Measurements from ENCODE around the gene KRT7. TPM values are rescaled to one million over a fixed set of nuclear protein-coding genes. Genes with fewer than 3 reads are reported as not detected.

Gene KRT7
- total and polyA plus RNA-seq, 4 donors, result 0.37 to 9.9 (median 7.0) TPM

GRCh38 chr12:52217223-52217622 is 15.8 kb upstream of the KRT7 start:
- no peak overlapping the region for H3K4me3 ChIP-seq (ENCODE audit: low read depth in 1 of 3, low read length in 3 of 3)
- no peak overlapping the region for H3K9ac ChIP-seq (ENCODE audit: low read depth in 1 of 2, low read length in 2 of 2)
- H3K27me3 ChIP-seq (ENCODE audit: control insufficient read depth in 4 of 4, insufficient read depth in 4 of 4, low read length in 3 of 4), result peaks cover 0 to 5% (median 4%) of the 10 kb centered on the region in 4 donors
- no peaks in the 10 kb centered on the region for H3K36me3 ChIP-seq (ENCODE audit: control insufficient read depth in 4 of 4, insufficient read depth in 3 of 4, low read depth in 1 of 4, low read length in 3 of 4)
- no peak for DNase-seq (ENCODE audit: low spot score)
- H3K4me1 ChIP-seq (ENCODE audit: control insufficient read depth in 4 of 4, insufficient read depth in 4 of 4, low read length in 3 of 4), result peaks cover 0 to 2% (median 0%) of the 10 kb centered on the region in 4 donors
- H3K27ac ChIP-seq (ENCODE audit: low read depth in 1 of 2, low read length in 2 of 2), result no peak overlapping the region
- H3K9me3 ChIP-seq (ENCODE audit: control insufficient read depth in 4 of 4, low read length in 3 of 4), result no peaks in the 10 kb centered on the region
- TF ChIP-seq NR2F2 (IDR thresholded peaks at IDR 0.05) (peak; percentile 95), REST (IDR thresholded peaks at IDR 0.05) (no peak)
- 30% methylated on average over 5 of the region's 5 CpGs for WGBS

- Histone ChIP-seq H3K36me3 (ENCODE audit: control insufficient read depth in 4 of 4, insufficient read depth in 3 of 4, low read depth in 1 of 4, low read length in 3 of 4) (no peaks in the 10 kb centered on the region), H3K27me3 (ENCODE audit: control insufficient read depth in 4 of 4, insufficient read depth in 4 of 4, low read length in 3 of 4) (peaks cover 0 to 6% (median 4%) of the 10 kb centered on the region in 4 donors), H3K9ac (ENCODE audit: low read depth in 1 of 2, low read length in 2 of 2) (no peak overlapping the region), H3K4me1 (ENCODE audit: control insufficient read depth in 4 of 4, insufficient read depth in 4 of 4, low read length in 3 of 4) (peaks cover 0 to 2% (median 0%) of the 10 kb centered on the region in 4 donors), H3K27ac (ENCODE audit: low read depth in 1 of 2, low read length in 2 of 2) (no peak overlapping the region), H3K4me3 (ENCODE audit: low read depth in 1 of 3, low read length in 3 of 3) (no peak overlapping the region), H3K9me3 (ENCODE audit: control insufficient read depth in 4 of 4, low read length in 3 of 4) (no peaks in the 10 kb centered on the region)
- DNase-seq (ENCODE audit: low spot score), result no peak
- TF ChIP-seq GABPA (IDR thresholded peaks at IDR 0.05 in 1 of 2, conservative IDR thresholded peaks at IDR 0.05 in 1 of 2) (no peak), FOXA2 (IDR thresholded peaks at IDR 0.05) (no peak), HNF4G (IDR thresholded peaks at IDR 0.05) (no peak), YY1 (IDR thresholded peaks at IDR 0.05) (no peak), SP1 (IDR thresholded peaks at IDR 0.05) (no peak), ZBTB33 (IDR thresholded peaks at IDR 0.05) (no peak), RXRA (IDR thresholded peaks at IDR 0.05) (no peak), REST (IDR thresholded peaks at IDR 0.05) (no peak), CTCF (IDR thresholded peaks at IDR 0.05; ENCODE audit: low read depth, low read length, missing input control) (no peak), TAF1 (conservative IDR thresholded peaks at IDR 0.05) (no peak), FOXA1 (IDR thresholded peaks at IDR 0.05) (no peak), NR2F2 (IDR thresholded peaks at IDR 0.05) (no peak), JUND (IDR thresholded peaks at IDR 0.05) (no peak), EGR1 (IDR thresholded peaks at IDR 0.05; ENCODE audit: low read depth in 2 of 2) (no peak), RAD21 (IDR thresholded peaks at IDR 0.05) (no peak), ATF3 (IDR thresholded peaks at IDR 0.05) (no peak), HNF4A (conservative IDR thresholded peaks at IDR 0.05) (no peak)
- 90% methylated on average over 4 of the region's 4 CpGs for WGBS
Measured at GRCh38 chr12:52218001-52218400, 15.0 kb upstream of the KRT7 start.

Data from liver (tissue), 9 donors.